ENCODE data around the gene MEGF9. TPM values are rescaled to one million over a fixed set of nuclear protein-coding genes. Genes with fewer than 3 reads are reported as not detected.

MEGF9 gene
- total and polyA plus RNA-seq, 2 of the 13 experiments (the other 11 are each of a cell fraction or from before 2014, with no cell fraction given), result 3.1 to 3.3 TPM

- TF ChIP-seq ZNF281 (CRISPR knock-in tag; IDR thresholded peaks at IDR 0.05; ENCODE audit: borderline replicate concordance) (no peak), REST (IDR thresholded peaks at IDR 0.05; ENCODE audit: borderline replicate concordance in 1 of 2, low read depth in 1 of 2, low read length in 2 of 2) (no peak), ZHX2 (IDR thresholded peaks at IDR 0.05; ENCODE audit: low read depth) (peak; percentile 97), ZHX2 (CRISPR knock-in tag; IDR thresholded peaks at IDR 0.05; ENCODE audit: borderline replicate concordance) (no peak), CBFB (CRISPR knock-in tag; IDR thresholded peaks at IDR 0.05) (peak; percentile 55; the same call in 1 of the 2 replicates), REL (CRISPR knock-in tag; conservative IDR thresholded peaks at IDR 0.05) (no peak), CREB1 (IDR thresholded peaks at IDR 0.05) (peak; percentile 80), CREB1 (CRISPR knock-in tag; IDR thresholded peaks at IDR 0.05) (peak; percentile 96), CAMTA2 (CRISPR knock-in tag; IDR thresholded peaks at IDR 0.05; ENCODE audit: borderline replicate concordance) (no peak), MXI1 (IDR thresholded peaks at IDR 0.05; ENCODE audit: borderline replicate concordance, low read depth, low read length) (peak; percentile 56; the same call in 1 of the 3 replicates), SMAD3 (CRISPR knock-in tag; IDR thresholded peaks at IDR 0.05) (peak; percentile 49; the same call in 1 of the 2 replicates), ZNF781 (CRISPR knock-in tag; IDR thresholded peaks at IDR 0.05; ENCODE audit: borderline replicate concordance, not compliant biosample characterization) (no peak), BRD4 (CRISPR knock-in tag; IDR thresholded peaks at IDR 0.05) (peak; percentile 40; the same call in 1 of the 2 replicates), ATF4 (CRISPR knock-in tag; IDR thresholded peaks at IDR 0.05) (peak in 1 of 2 experiments; percentile 58; a peak in 1 of 4 replicates)
These were observed 134.0 kb downstream of the MEGF9 start, which contains the start of gene CDK5RAP2 (continued) for GRCh38 chr9:120580051-120580896.
